ENCODE measurements around the gene ZNF827.

ZNF827 gene

DNA sequence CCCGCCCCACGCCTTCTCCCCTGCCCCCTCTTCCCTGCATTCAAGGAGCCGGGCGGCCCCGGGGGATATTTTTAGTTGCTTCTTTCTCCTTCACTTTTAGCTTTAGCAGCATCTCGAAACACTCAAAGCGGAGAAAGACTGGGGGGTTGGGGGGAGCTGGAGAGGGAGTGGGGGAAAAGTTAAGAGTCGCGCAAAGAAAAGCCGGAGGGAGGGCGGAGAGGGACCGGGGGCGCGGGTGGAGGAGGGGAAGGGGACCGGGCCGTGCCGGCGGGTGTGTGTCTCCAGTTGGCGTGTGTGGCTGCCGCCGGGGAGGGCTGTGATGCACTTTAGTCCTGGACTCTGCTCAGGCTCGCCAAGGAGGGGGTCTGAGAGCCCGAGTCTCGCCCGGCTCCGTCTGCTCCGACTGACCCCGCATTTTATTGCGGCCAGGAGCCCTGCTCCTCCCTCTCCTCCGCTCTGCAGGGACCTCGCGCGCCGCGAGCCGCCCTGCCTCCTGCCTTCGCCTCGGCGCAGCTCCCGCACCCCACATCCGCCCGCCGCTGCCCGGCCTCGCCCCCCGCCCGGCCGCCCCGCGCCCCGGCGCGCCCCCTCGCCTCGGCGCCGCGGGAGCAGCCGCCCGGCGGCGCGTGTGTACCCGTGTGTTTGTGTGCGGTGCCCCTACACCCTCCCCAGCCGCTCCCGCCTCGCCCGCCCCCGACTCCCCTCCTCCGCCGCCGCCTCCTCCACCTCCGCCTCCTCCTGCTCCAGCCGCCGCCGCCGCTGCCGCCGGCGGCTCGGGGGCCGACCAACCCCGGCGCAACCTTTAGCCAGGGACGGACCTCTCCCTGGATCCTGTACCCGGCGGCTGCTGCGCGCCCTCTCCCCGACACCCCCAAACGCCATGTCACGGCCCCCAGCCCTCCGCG is 1.4 kb downstream of the ZNF827 start:
- peak; percentile 77 for DNase-seq (ENCODE audit: extremely low read depth, insufficient read length)
- peak overlapping the region; percentile 73 for H3K4me3 ChIP-seq (replicated peaks; ENCODE audit: low read depth, low read length)
- no peaks in the 10 kb centered on the region for H3K36me3 ChIP-seq (ENCODE audit: control insufficient read depth, insufficient read depth, low read length)
- H3K27me3 ChIP-seq (replicated peaks; ENCODE audit: control insufficient read depth, insufficient read depth, low read length) = no peaks in the 10 kb centered on the region
- TF ChIP-seq, protein P1, sequence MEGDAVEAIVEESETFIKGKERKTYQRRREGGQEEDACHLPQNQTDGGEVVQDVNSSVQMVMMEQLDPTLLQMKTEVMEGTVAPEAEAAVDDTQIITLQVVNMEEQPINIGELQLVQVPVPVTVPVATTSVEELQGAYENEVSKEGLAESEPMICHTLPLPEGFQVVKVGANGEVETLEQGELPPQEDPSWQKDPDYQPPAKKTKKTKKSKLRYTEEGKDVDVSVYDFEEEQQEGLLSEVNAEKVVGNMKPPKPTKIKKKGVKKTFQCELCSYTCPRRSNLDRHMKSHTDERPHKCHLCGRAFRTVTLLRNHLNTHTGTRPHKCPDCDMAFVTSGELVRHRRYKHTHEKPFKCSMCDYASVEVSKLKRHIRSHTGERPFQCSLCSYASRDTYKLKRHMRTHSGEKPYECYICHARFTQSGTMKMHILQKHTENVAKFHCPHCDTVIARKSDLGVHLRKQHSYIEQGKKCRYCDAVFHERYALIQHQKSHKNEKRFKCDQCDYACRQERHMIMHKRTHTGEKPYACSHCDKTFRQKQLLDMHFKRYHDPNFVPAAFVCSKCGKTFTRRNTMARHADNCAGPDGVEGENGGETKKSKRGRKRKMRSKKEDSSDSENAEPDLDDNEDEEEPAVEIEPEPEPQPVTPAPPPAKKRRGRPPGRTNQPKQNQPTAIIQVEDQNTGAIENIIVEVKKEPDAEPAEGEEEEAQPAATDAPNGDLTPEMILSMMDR (IDR thresholded peaks at IDR 0.05; ENCODE audit: insufficient read depth, low read length, poor library complexity, severe bottlenecking) = no peak

DNA sequence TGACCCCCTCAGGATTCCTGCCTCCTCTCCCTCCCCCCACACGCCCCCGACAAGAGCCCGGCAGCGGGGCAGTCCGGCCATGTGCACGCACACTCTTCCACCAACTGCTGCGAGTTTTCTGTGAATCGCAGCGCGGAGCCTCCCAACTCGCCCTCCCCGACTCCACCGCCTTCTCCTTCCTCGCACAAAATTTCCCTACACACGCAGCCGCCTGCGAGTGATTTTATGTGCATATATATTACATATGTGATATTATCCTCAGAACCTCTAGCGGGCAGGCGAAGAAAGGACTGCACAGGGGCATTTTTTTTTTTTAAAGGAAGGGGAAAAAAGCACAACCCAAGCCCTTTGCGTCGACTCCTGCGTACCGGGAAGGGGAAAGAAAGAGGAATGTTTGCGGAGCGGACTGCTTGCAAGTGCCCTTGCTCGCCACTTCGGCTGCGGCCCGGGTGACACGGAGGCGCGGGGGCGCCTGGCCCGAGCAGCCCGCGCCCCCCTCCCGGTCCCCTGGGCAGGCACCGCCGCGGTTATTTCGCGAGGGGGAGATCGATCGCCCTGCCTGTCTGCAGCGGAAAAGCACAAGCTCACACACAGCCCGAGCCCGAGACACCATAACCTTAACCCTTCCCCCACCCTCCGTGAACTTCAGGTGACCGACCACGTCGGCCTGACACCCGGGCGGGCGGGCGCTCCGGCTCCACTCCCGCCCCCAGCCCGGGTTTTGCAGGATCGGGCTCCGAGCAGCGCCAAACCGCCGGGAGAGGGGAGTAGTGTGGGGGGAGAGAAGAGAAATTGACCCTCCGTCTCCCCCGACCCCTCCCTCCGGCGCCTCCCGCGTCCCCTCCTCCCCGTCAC is 2.3 kb downstream of the ZNF827 start:
- peak; percentile 83 for DNase-seq (ENCODE audit: extremely low read depth, insufficient read length)
- no peaks in the 10 kb centered on the region for H3K36me3 ChIP-seq (ENCODE audit: control insufficient read depth, insufficient read depth, low read length)
- TF ChIP-seq, protein P1 (IDR thresholded peaks at IDR 0.05; ENCODE audit: insufficient read depth, low read length, poor library complexity, severe bottlenecking) = peak; percentile 21
- H3K4me3 ChIP-seq (replicated peaks; ENCODE audit: low read depth, low read length) = peak overlapping the region; percentile 73
- H3K27me3 ChIP-seq (replicated peaks; ENCODE audit: control insufficient read depth, insufficient read depth, low read length) = no peaks in the 10 kb centered on the region

GRCh38 chr4:145935253-145936141 is 3.1 kb downstream of the ZNF827 start:
- TF ChIP-seq, protein P1 (IDR thresholded peaks at IDR 0.05; ENCODE audit: insufficient read depth, low read length, poor library complexity, severe bottlenecking) = no peak
- no peaks in the 10 kb centered on the region for H3K36me3 ChIP-seq (ENCODE audit: control insufficient read depth, insufficient read depth, low read length)
- DNase-seq (ENCODE audit: extremely low read depth, insufficient read length) = peak; percentile 67
- H3K4me3 ChIP-seq (replicated peaks; ENCODE audit: low read depth, low read length) = peak overlapping the region; percentile 73
- no peaks in the 10 kb centered on the region for H3K27me3 ChIP-seq (replicated peaks; ENCODE audit: control insufficient read depth, insufficient read depth, low read length)

- no peaks in the 10 kb centered on the region for H3K27me3 ChIP-seq (replicated peaks; ENCODE audit: control insufficient read depth, insufficient read depth, low read length)
- TF ChIP-seq, protein P1 (IDR thresholded peaks at IDR 0.05; ENCODE audit: insufficient read depth, low read length, poor library complexity, severe bottlenecking) = no peak
- DNase-seq (ENCODE audit: extremely low read depth, insufficient read length) = no peak
- H3K36me3 ChIP-seq (ENCODE audit: control insufficient read depth, insufficient read depth, low read length) = no peaks in the 10 kb centered on the region
- peak overlapping the region; percentile 73 for H3K4me3 ChIP-seq (replicated peaks; ENCODE audit: low read depth, low read length)
Measured at GRCh38 chr4:145934434-145935047, 4.1 kb downstream of the ZNF827 start.

- DNase-seq (ENCODE audit: extremely low read depth, insufficient read length) = no peak
- Histone ChIP-seq H3K4me3 (replicated peaks; ENCODE audit: low read depth, low read length) (no peak overlapping the region), H3K27me3 (replicated peaks; ENCODE audit: control insufficient read depth, insufficient read depth, low read length) (no peaks in the 10 kb centered on the region), H3K36me3 (ENCODE audit: control insufficient read depth, insufficient read depth, low read length) (no peaks in the 10 kb centered on the region; the same call in 1 of the 2 replicates)
- TF ChIP-seq, protein P1 (IDR thresholded peaks at IDR 0.05; ENCODE audit: insufficient read depth, low read length, poor library complexity, severe bottlenecking) = no peak
Measured at GRCh38 chr4:145933134-145933533, 5.5 kb downstream of the ZNF827 start.

All from GM06990 (cell line).